CD4-positive, CD25-positive, alpha-beta regulatory T cell (primary cell): ENCODE measurements around the gene DPEP2. TPM values are rescaled to one million over a fixed set of nuclear protein-coding genes. Genes with fewer than 3 reads are reported as not detected.
"Not testable (repeated sequence)": the region's sequence is repeated elsewhere in the genome, so short reads cannot be mapped to it uniquely, and the experiment has no call there.

ENCODE experiments used
- ATAC-seq, 2 donors: fragments of 150-1000 bp; cut with Tn5 transposase; one replicate each; pipeline ENCODE4 v1.10.0; 2021; ENCODE audit warnings: low read depth in 2 of 2, moderate number of reproducible peaks in 2 of 2, moderate library complexity in 1 of 2
- DNase-seq, 3 donors: peaks; one replicate each; pipeline versions ENCODE4 v3.0.0 to v3.0.0-alpha.2; 2012 to 2022; ENCODE audit warnings: mixed read lengths in 1 of 3
- H3K27ac ChIP-seq: one replicate; pipeline ENCODE4 v1.7.0; 2013; ENCODE audit warnings: mild to moderate bottlenecking, low read length; ENCODE audit not compliant: insufficient read depth, poor library complexity, severe bottlenecking
- H3K27me3 ChIP-seq: one replicate; pipeline ENCODE4 v1.7.0; 2013; ENCODE audit warnings: low read length; ENCODE audit not compliant: control insufficient read depth, insufficient read depth
- H3K36me3 ChIP-seq: one replicate; pipeline ENCODE4 v1.7.0; 2013; ENCODE audit warnings: mild to moderate bottlenecking, low read length, moderate library complexity; ENCODE audit not compliant: control insufficient read depth, insufficient read depth
- H3K4me1 ChIP-seq: 2 replicates; pipeline ENCODE4 v1.7.0; 2013; ENCODE audit warnings: mild to moderate bottlenecking, low read length; ENCODE audit not compliant: insufficient read depth, control insufficient read depth, poor library complexity, severe bottlenecking
- H3K4me3 ChIP-seq: one replicate; pipeline ENCODE4 v1.7.0; 2013; ENCODE audit warnings: low read depth, mild to moderate bottlenecking, low read length, moderate library complexity
- H3K9me3 ChIP-seq, 2 experiments: 1 replicate in 1 of 2; 2 replicates in 1 of 2; pipeline ENCODE4 v1.7.0; 2013; ENCODE audit warnings: low read length in 2 of 2, mild to moderate bottlenecking in 1 of 2, moderate library complexity in 1 of 2; ENCODE audit not compliant: control insufficient read depth in 2 of 2
- H3K27ac Mint-ChIP-seq, 3 donors: one replicate each; pipeline ENCODE4 v1.8.0; 2020 to 2022; ENCODE audit warnings: mild to moderate bottlenecking in 3 of 3, mixed read lengths in 3 of 3, moderate library complexity in 2 of 3
- H3K27me3 Mint-ChIP-seq: one replicate; pipeline ENCODE4 v1.8.0; 2022; ENCODE audit warnings: mild to moderate bottlenecking, mixed read lengths
- H3K36me3 Mint-ChIP-seq: one replicate; pipeline ENCODE4 v1.8.0; 2020; ENCODE audit warnings: mixed read lengths
- H3K4me1 Mint-ChIP-seq, 4 donors: one replicate each; pipeline ENCODE4 v1.8.0; 2020 to 2022; ENCODE audit warnings: mixed read lengths in 4 of 4, mild to moderate bottlenecking in 1 of 4
- H3K4me3 Mint-ChIP-seq, 4 donors: one replicate each; pipeline ENCODE4 v1.8.0; 2020 to 2022; ENCODE audit warnings: mild to moderate bottlenecking in 4 of 4, mixed read lengths in 4 of 4, moderate library complexity in 3 of 4
- H3K9me3 Mint-ChIP-seq, 7 donors: one replicate each; pipeline ENCODE4 v1.8.0; 2020 to 2022; ENCODE audit warnings: mixed read lengths in 7 of 7, mild to moderate bottlenecking in 3 of 7, moderate library complexity in 2 of 7
- polyA plus RNA-seq, 4 donors: library from polyadenylated mRNA; unstranded; fragments of 300-500 nt; fragmentation: Illumina TruSeq; gene quantifications; one replicate each; pipeline ENCODE4 v1.2.3, GENCODE V29; 2021
- total RNA-seq: library from RNA; stranded (reverse); gene quantifications from one replicate; pipeline ENCODE4 v1.2.3, GENCODE V29; 2022

Gene DPEP2
- total RNA-seq (52.4 TPM), polyA plus RNA-seq (10 to 100 TPM; 52.2 to 70.0 (median 63.4) TPM)

GRCh38 chr16:67998779-67999688, at the start of gene DPEP2:
TSS of gene DPEP2 (minus strand) at chr16:67999484. CDS start at chr16:67993212, 6,272 bp downstream.
- DNase-seq (peak; percentile 12 to 85 (median 67)), ATAC-seq (peak; percentile 96 to 97)
- Mint-ChIP-seq H3K36me3 (peaks cover 15% of the 10 kb centered on the region), H3K4me3 (peak within 1 kb of the TSS; percentile 80 to 96 (median 89)), H3K4me1 (peaks cover 16 to 79% (median 48%) of the 10 kb centered on the region in 4 donors), H3K27ac (peak within 1 kb of the TSS; percentile 92 to 96 (median 95))
- peak within 1 kb of the TSS; percentile 82 for H3K4me3 ChIP-seq
- not testable (repeated sequence) for H3K9me3 Mint-ChIP-seq, H3K9me3 ChIP-seq, H3K27me3 Mint-ChIP-seq, H3K27me3 ChIP-seq, H3K36me3 ChIP-seq
- H3K4me1 ChIP-seq = peaks cover 74% of the 10 kb centered on the region
- H3K27ac ChIP-seq = peak within 1 kb of the TSS; percentile 73

- Histone ChIP-seq H3K36me3 (peaks cover 17% of the 10 kb centered on the region), H3K27me3 (no peaks in the 10 kb centered on the region), H3K4me1 (no peaks in the 10 kb centered on the region), H3K4me3 (no peak overlapping the region), H3K9me3 (no peaks in the 10 kb centered on the region), H3K27ac (no peak overlapping the region)
- no peak for DNase-seq
- H3K27me3 Mint-ChIP-seq = no peaks in the 10 kb centered on the region
- H3K9me3 Mint-ChIP-seq = no peaks in the 10 kb centered on the region
- peak overlapping the region in 1 of 3 donors; percentile 23 for H3K27ac Mint-ChIP-seq
- H3K4me3 Mint-ChIP-seq = no peak overlapping the region
- H3K4me1 Mint-ChIP-seq = peaks cover 0 to 9% (median 4%) of the 10 kb centered on the region in 4 donors
- peaks cover 23% of the 10 kb centered on the region for H3K36me3 Mint-ChIP-seq
- ATAC-seq = no peak
Observed at GRCh38 chr16:68047987-68048386, 48.7 kb upstream of the DPEP2 start.

- ATAC-seq (no peak), DNase-seq (no peak)
- H3K9me3 ChIP-seq = no peaks in the 10 kb centered on the region
- H3K4me3 ChIP-seq = no peak overlapping the region
- Mint-ChIP-seq H3K4me1 (peaks cover 0 to 9% (median 4%) of the 10 kb centered on the region in 4 donors), H3K27ac (peak overlapping the region in 1 of 3 donors; percentile 39), H3K36me3 (peaks cover 18% of the 10 kb centered on the region), H3K27me3 (no peaks in the 10 kb centered on the region), H3K9me3 (no peaks in the 10 kb centered on the region), H3K4me3 (peak overlapping the region in 1 of 4 donors; percentile 41)
- H3K4me1 ChIP-seq = no peaks in the 10 kb centered on the region
- peaks cover 11% of the 10 kb centered on the region for H3K36me3 ChIP-seq
- H3K27ac ChIP-seq = no peak overlapping the region
- no peaks in the 10 kb centered on the region for H3K27me3 ChIP-seq
Observed at GRCh38 chr16:68046106-68046505, 46.8 kb upstream of the DPEP2 start.

- Histone ChIP-seq H3K36me3 (no peaks in the 10 kb centered on the region), H3K4me1 (peaks cover 5% of the 10 kb centered on the region), H3K4me3 (no peak overlapping the region), H3K9me3 (no peaks in the 10 kb centered on the region), H3K27ac (no peak overlapping the region), H3K27me3 (no peaks in the 10 kb centered on the region)
- Mint-ChIP-seq H3K4me3 (no peak overlapping the region), H3K27ac (no peak overlapping the region), H3K36me3 (peaks cover 17% of the 10 kb centered on the region), H3K9me3 (no peaks in the 10 kb centered on the region), H3K27me3 (no peaks in the 10 kb centered on the region), H3K4me1 (peaks cover 5 to 16% (median 12%) of the 10 kb centered on the region in 4 donors)
- ATAC-seq (no peak), DNase-seq (no peak)
Observed at GRCh38 chr16:68041783-68042182, 42.5 kb upstream of the DPEP2 start.

- no peak overlapping the region for H3K4me3 ChIP-seq
- DNase-seq (peak; percentile 78 to 90 (median 88)), ATAC-seq (peak; percentile 97 to 98)
- no peak overlapping the region for H3K27ac ChIP-seq
- Mint-ChIP-seq H3K27me3 (no peaks in the 10 kb centered on the region), H3K27ac (peak overlapping the region; percentile 74 to 91 (median 89)), H3K4me3 (no peak overlapping the region), H3K4me1 (peaks cover 0 to 13% (median 11%) of the 10 kb centered on the region in 4 donors), H3K9me3 (no peaks in the 10 kb centered on the region), H3K36me3 (peaks cover 17% of the 10 kb centered on the region)
- H3K9me3 ChIP-seq = no peaks in the 10 kb centered on the region
- H3K36me3 ChIP-seq = no peaks in the 10 kb centered on the region
- H3K4me1 ChIP-seq = peaks cover 5% of the 10 kb centered on the region
- no peaks in the 10 kb centered on the region for H3K27me3 ChIP-seq
Observed at GRCh38 chr16:68040506-68041288, 41.4 kb upstream of the DPEP2 start.

GRCh38 chr16:68037841-68038597, 38.7 kb upstream of the DPEP2 start:
- H3K27me3 Mint-ChIP-seq = no peaks in the 10 kb centered on the region
- Histone ChIP-seq H3K36me3 (no peaks in the 10 kb centered on the region), H3K9me3 (no peaks in the 10 kb centered on the region), H3K4me3 (no peak overlapping the region), H3K27me3 (no peaks in the 10 kb centered on the region), H3K4me1 (peaks cover 5% of the 10 kb centered on the region), H3K27ac (no peak overlapping the region)
- H3K4me3 Mint-ChIP-seq = no peak overlapping the region
- peak overlapping the region in 2 of 3 donors; percentile 14 to 31 for H3K27ac Mint-ChIP-seq
- H3K9me3 Mint-ChIP-seq = no peaks in the 10 kb centered on the region
- ATAC-seq (no peak), DNase-seq (no peak)
- peaks cover 17% of the 10 kb centered on the region for H3K36me3 Mint-ChIP-seq
- peaks cover 3 to 14% (median 11%) of the 10 kb centered on the region in 4 donors for H3K4me1 Mint-ChIP-seq

GRCh38 chr16:68035227-68035626, 35.9 kb upstream of the DPEP2 start:
- H3K27ac ChIP-seq = no peak overlapping the region
- no peak overlapping the region for H3K4me3 ChIP-seq
- no peak overlapping the region for H3K27ac Mint-ChIP-seq
- H3K9me3 ChIP-seq = no peaks in the 10 kb centered on the region
- H3K27me3 ChIP-seq = no peaks in the 10 kb centered on the region
- ATAC-seq = no peak
- no peaks in the 10 kb centered on the region for H3K9me3 Mint-ChIP-seq
- H3K4me1 Mint-ChIP-seq = peaks cover 5 to 9% (median 7%) of the 10 kb centered on the region in 4 donors
- H3K4me3 Mint-ChIP-seq = no peak overlapping the region
- no peak for DNase-seq
- H3K4me1 ChIP-seq = peaks cover 1% of the 10 kb centered on the region
- peaks cover 20% of the 10 kb centered on the region for H3K36me3 Mint-ChIP-seq
- H3K27me3 Mint-ChIP-seq = no peaks in the 10 kb centered on the region
- no peaks in the 10 kb centered on the region for H3K36me3 ChIP-seq
